Endothelial cell of umbilical vein (primary cell): ENCODE data around the gene TOP3B.

ENCODE experiments used
- CTCF ChIP-seq, 2 donors: IDR thresholded peaks; 1 replicate in 1 of 2; 2 replicates in 1 of 2; pipeline ENCODE4 v1.5.1; 2011; ENCODE audit warnings: low read length in 2 of 2, mild to moderate bottlenecking in 2 of 2, moderate library complexity in 2 of 2, control low read depth in 1 of 2, inconsistent platforms in 1 of 2, low read depth in 1 of 2; ENCODE audit not compliant: insufficient read depth in 1 of 2; ENCODE audit errors: extremely low read depth in 1 of 2
- EZH2 ChIP-seq: IDR thresholded peaks from 2 replicates; pipeline ENCODE4 v1.6.1; 2012; ENCODE audit warnings: borderline replicate concordance, low read depth, mild to moderate bottlenecking, moderate library complexity, low read length, inconsistent platforms; ENCODE audit not compliant: severe bottlenecking
- JUN ChIP-seq: IDR thresholded peaks from 2 replicates; pipeline ENCODE4 v1.6.1; 2011; ENCODE audit warnings: borderline replicate concordance, low read depth; ENCODE audit not compliant: insufficient read length, insufficient read depth
- MYC ChIP-seq: IDR thresholded peaks from one replicate; pipeline ENCODE4 v1.6.1; 2011; ENCODE audit warnings: mild to moderate bottlenecking, low read depth, low read length
- POLR2A ChIP-seq: IDR thresholded peaks from 2 replicates; pipeline ENCODE4 v1.6.1; 2012; ENCODE audit warnings: low read depth, mild to moderate bottlenecking, control low read depth, low read length
- POLR2AphosphoS5 ChIP-seq: IDR thresholded peaks from 2 replicates; pipeline ENCODE4 v1.6.1; 2012; ENCODE audit warnings: low read depth, mild to moderate bottlenecking, control low read depth, low read length, moderate library complexity; ENCODE audit not compliant: insufficient read depth
- TF ChIP-seq, protein P1 (sequence below): IDR thresholded peaks from 2 replicates; pipeline ENCODE4 v1.6.1; 2011; ENCODE audit not compliant: insufficient read depth, insufficient read length

- peak in 1 of 2 donors; percentile 39 for TF ChIP-seq CTCF (IDR thresholded peaks at IDR 0.05; ENCODE audit: extremely low read depth in 1 of 2, insufficient read depth in 1 of 2, low read depth in 1 of 2, low read length in 2 of 2)
- no peak for TF ChIP-seq POLR2AphosphoS5
- TF ChIP-seq, protein P1, sequence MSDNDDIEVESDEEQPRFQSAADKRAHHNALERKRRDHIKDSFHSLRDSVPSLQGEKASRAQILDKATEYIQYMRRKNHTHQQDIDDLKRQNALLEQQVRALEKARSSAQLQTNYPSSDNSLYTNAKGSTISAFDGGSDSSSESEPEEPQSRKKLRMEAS: no peak
- no peak for TF ChIP-seq POLR2A
- TF ChIP-seq EZH2: no peak
- no peak for TF ChIP-seq JUN
- TF ChIP-seq MYC: no peak
Observed at GRCh38 chr22:22030493-22031182, 48.1 kb upstream of the TOP3B start.
